Spleen (tissue), 11 donors: ENCODE results near the gene MCF2L. TPM values are rescaled to one million over a fixed set of nuclear protein-coding genes. Genes with fewer than 3 reads are reported as not detected.

Experiments used
- DNase-seq: peaks from one replicate; pipeline ENCODE4 v3.0.0-alpha.2; 2020
- H3K27ac ChIP-seq, 8 donors: fragments of 200-600 bp; sonication (generic) in 7 of 8; 1 replicate in 4 of 8; 2 replicates in 4 of 8; pipeline versions ENCODE4 v1.5.0 to v1.8.0; 2016 to 2021; ENCODE audit warnings: inconsistent platforms in 4 of 8, mild to moderate bottlenecking in 4 of 8, moderate library complexity in 1 of 8
- H3K27me3 ChIP-seq, 7 donors: fragments of 200-600 bp; sonication (generic) in 6 of 7; replicated peaks in 1 of 7; 1 replicate in 4 of 7; 2 replicates in 3 of 7; pipeline versions ENCODE4 v1.5.0 to v1.8.0; 2016 to 2021; ENCODE audit warnings: inconsistent platforms in 3 of 7, mild to moderate bottlenecking in 1 of 7
- H3K36me3 ChIP-seq, 6 donors: fragments of 200-600 bp; sonication (generic) in 5 of 6; 1 replicate in 4 of 6; 2 replicates in 2 of 6; pipeline versions ENCODE4 v1.5.0 to v1.8.0; 2016 to 2021; ENCODE audit warnings: inconsistent platforms in 2 of 6
- H3K4me1 ChIP-seq, 6 donors: fragments of 200-600 bp; sonication (generic) in 5 of 6; 1 replicate in 3 of 6; 2 replicates in 3 of 6; pipeline versions ENCODE4 v1.5.0 to v1.8.0; 2016 to 2021; ENCODE audit warnings: inconsistent platforms in 3 of 6
- H3K4me3 ChIP-seq, 8 donors: fragments of 200-600 bp; sonication (generic) in 7 of 8; 1 replicate in 4 of 8; 2 replicates in 4 of 8; pipeline versions ENCODE4 v1.5.0 to v1.8.0; 2016 to 2021; ENCODE audit warnings: inconsistent platforms in 4 of 8, mild to moderate bottlenecking in 4 of 8, moderate library complexity in 2 of 8
- H3K9me3 ChIP-seq, 8 donors: fragments of 200-600 bp; sonication (generic) in 7 of 8; 1 replicate in 4 of 8; 2 replicates in 4 of 8; pipeline versions ENCODE4 v1.5.0 to v1.8.0; 2016 to 2021; ENCODE audit warnings: inconsistent platforms in 4 of 8
- CTCF ChIP-seq, 11 experiments: fragments of 200-600 bp in 7 of 11; fragments of 450-650 bp in 4 of 11; sonication (generic) in 4 of 11; IDR thresholded peaks in 8 of 11; conservative IDR thresholded peaks in 3 of 11; 1 replicate in 7 of 11; 2 replicates in 4 of 11; pipeline versions ENCODE4 v1.4.0 to v1.8.0; 2016 to 2021; ENCODE audit warnings: antibody characterized with exemption in 11 of 11, inconsistent platforms in 4 of 11, mild to moderate bottlenecking in 1 of 11
- POLR2A ChIP-seq, 3 donors: fragments of 450-650 bp; IDR thresholded peaks; one replicate each; pipeline ENCODE4 v1.5.1; 2017; ENCODE audit warnings: antibody characterized with exemption in 3 of 3, mild to moderate bottlenecking in 1 of 3
- POLR2AphosphoS5 ChIP-seq, 3 donors: sonication (generic); formaldehyde crosslinking; IDR thresholded peaks; one replicate each; pipeline ENCODE4 v1.5.1; 2017; ENCODE audit warnings: antibody characterized with exemption in 3 of 3
- WGBS, 5 donors: extraction: QIAGEN DNeasy Blood & Tissue Kit in 3 of 5; methylation state at CpG; one replicate each; pipeline versions ENCODE4 v1.1.5 to v1.1.7; 2013 to 2018; 5-methylcytosine and 5-hydroxymethylcytosine counted together
- intact Hi-C: fragments of 100-400 bp; cut with DNase I; formaldehyde crosslinking; loops from one replicate; pipeline ENCODE4 v1.15.0; 2023; ENCODE audit warnings: low total_unique reads
- polyA plus RNA-seq, 3 donors: library from polyadenylated mRNA; stranded (reverse); fragments of 200-250 nt; gene quantifications; one replicate each; pipeline ENCODE4 v1.2.1, GENCODE V29; 2013
- total RNA-seq, 7 donors: library from RNA; depleted of rRNA in 3 of 7; stranded (reverse); fragments of >200 nt in 3 of 7; fragmentation: NEBNext Ultra II Directional in 4 of 7; extraction: Animal tissue kit (Norgen Biotek cat#: 25700) in 4 of 7; gene quantifications; one replicate each; pipeline versions ENCODE4 v1.1.0 to v1.2.1, GENCODE V29; 2016 to 2021
- donor health status: healthy with polysubstance abuse.
- donor health status: DM: no; HTN: no; CAD: no; lungs with moderate emphysema.
- donor health status: DM: no; HTN: no; CAD: no.
- donor health status: Bipolar disorder and iron deficiency.
- donor health status: healthy.
- donor health status: DM: no; HTN: no; CAD: no.
- donor health status: DM: yes; HTN: yes; CAD: no.

Gene MCF2L
- total and polyA plus RNA-seq, 10 donors, result 4.3 to 21.4 (median 13.0) TPM

DNA sequence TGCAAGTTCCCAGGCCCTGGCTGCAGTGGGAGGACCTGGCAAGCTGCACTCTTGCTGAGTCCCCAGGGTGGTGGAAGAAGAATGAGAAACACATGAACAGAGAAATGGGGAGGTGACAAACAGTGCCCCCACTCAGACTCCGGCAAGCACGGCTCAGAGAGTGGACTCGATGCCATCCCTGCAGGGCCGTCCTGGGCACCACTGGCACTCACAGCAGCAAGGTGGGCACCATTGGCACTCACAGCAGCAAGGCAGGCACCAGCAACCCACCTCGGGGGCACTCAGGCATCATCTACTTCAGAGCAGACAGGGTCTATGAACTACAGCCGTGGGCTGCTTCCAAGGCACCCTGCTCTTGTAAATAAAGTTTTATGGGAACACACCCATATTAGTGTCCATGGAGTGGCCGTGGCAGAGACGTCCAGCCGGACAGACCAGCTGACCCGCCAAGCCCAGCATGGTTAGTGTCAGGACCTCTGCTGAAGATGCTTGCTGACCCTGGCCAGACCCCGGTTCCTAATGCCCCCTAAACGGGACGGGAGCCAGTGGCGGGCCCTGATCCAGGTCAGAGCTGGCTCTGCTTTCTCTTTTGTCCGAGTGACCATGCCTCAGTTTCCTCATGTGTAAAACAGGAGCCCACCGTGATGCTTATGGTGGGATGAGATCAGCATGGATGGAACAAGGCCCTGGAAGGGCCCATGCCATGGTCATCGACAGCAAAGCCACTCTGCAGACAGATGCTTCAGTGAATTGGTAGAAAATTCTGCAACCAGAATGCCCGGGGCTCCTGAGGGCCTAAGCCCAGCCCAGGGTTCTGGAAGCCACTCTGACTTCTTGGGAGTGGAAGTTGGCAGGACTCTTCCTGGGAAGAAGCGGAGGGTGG is 151.5 kb downstream of the MCF2L start:
- Histone ChIP-seq H3K27me3 (peaks cover 0 to 26% (median 0%) of the 10 kb centered on the region in 7 donors), H3K4me1 (no peaks in the 10 kb centered on the region), H3K4me3 (no peak overlapping the region), H3K36me3 (no peaks in the 10 kb centered on the region), H3K9me3 (no peaks in the 10 kb centered on the region), H3K27ac (no peak overlapping the region)
- intact Hi-C loops, result no loop called here
- TF ChIP-seq POLR2AphosphoS5 (IDR thresholded peaks at IDR 0.05) (no peak), CTCF (IDR thresholded peaks at IDR 0.05 in 8 of 11, conservative IDR thresholded peaks at IDR 0.05 in 3 of 11) (no peak), POLR2A (IDR thresholded peaks at IDR 0.05) (no peak)
- no peak for DNase-seq
- WGBS, 5 donors, result 82 to 91% (median 84%) methylated on average over 14 to 19 of the region's 19 CpGs

DNA sequence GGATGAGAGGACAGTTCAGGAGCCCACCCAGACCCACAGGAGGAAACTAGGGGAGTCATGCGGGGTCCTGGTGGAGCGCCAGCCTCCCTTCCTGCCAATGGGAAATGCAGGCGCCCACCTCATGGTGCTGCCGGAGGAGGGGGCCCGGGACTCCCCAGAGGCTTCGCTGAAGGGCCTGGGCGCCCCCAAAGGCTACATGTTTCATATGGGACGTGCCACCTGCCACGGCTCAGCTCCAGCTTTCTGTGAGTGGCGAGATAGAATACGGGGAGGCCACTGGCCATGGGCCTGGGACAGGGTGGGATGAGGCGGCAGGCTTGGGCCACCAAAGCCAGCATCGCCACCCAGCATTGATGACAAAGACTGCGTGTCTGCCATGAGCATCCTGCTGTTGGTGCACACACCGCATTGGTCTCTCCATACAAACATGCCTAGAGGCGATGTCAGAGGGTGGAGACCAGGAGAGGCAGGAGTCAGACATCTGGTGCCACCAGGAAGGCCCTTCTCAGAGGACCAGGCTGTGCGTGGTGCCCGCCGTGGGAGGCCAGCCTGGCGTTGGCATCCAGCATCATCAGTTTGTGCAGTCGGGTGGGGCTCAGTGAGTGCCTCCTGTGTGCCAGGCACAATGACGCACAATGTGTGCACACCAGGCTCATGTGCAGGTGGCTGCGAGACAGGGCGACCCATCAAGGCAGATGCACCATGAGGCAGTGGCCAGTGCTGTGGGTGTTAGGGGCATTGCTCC is 152.3 kb downstream of the MCF2L start:
- Histone ChIP-seq H3K4me1 (no peaks in the 10 kb centered on the region), H3K4me3 (no peak overlapping the region), H3K9me3 (no peaks in the 10 kb centered on the region), H3K27ac (no peak overlapping the region), H3K27me3 (peaks cover 0 to 31% (median 0%) of the 10 kb centered on the region in 7 donors), H3K36me3 (no peaks in the 10 kb centered on the region)
- DNase-seq, result no peak
- TF ChIP-seq POLR2AphosphoS5 (IDR thresholded peaks at IDR 0.05), result no peak
- TF ChIP-seq POLR2A (IDR thresholded peaks at IDR 0.05), result no peak
- intact Hi-C loops, result no loop called here
- 87 to 96% (median 92%) methylated on average over 18 to 24 of the region's 24 CpGs for WGBS, 5 donors

DNA sequence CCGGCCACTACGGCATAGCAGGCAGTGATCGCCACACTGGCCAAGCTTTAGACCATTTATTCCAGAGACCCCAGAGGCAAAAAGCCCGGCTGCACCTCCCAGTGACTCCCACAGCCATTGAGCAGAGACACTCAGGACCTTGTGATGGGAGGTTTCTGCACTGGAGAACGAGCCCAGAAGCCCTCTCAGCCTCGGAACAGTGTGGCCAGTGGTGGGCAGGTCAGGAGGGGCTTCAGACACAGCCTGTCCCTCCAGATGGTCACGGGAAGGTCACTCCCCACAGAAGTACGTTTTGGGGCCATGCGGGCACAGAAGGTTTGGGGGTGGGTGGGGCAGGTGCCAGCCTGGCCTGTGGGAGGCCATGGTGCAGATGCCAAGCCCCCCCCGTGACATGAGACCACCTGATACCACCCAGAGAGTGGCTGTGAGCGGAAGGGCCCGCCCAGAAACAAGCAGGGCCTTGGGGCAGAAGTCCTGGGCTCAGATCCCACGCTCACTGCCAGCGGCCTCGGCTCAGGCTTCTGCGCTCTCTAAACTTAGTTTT is 153.0 kb downstream of the MCF2L start:
- intact Hi-C loops, result no loop called here
- Histone ChIP-seq H3K36me3 (no peaks in the 10 kb centered on the region), H3K4me1 (no peaks in the 10 kb centered on the region), H3K4me3 (no peak overlapping the region), H3K9me3 (no peaks in the 10 kb centered on the region), H3K27me3 (peaks cover 0 to 37% (median 0%) of the 10 kb centered on the region in 7 donors), H3K27ac (no peak overlapping the region)
- WGBS, 5 donors, result 77 to 89% (median 82%) methylated on average over 11 to 16 of the region's 16 CpGs
- TF ChIP-seq POLR2A (IDR thresholded peaks at IDR 0.05) (no peak), POLR2AphosphoS5 (IDR thresholded peaks at IDR 0.05) (no peak), CTCF (IDR thresholded peaks at IDR 0.05 in 8 of 11, conservative IDR thresholded peaks at IDR 0.05 in 3 of 11) (no peak)
- DNase-seq, result no peak

DNA sequence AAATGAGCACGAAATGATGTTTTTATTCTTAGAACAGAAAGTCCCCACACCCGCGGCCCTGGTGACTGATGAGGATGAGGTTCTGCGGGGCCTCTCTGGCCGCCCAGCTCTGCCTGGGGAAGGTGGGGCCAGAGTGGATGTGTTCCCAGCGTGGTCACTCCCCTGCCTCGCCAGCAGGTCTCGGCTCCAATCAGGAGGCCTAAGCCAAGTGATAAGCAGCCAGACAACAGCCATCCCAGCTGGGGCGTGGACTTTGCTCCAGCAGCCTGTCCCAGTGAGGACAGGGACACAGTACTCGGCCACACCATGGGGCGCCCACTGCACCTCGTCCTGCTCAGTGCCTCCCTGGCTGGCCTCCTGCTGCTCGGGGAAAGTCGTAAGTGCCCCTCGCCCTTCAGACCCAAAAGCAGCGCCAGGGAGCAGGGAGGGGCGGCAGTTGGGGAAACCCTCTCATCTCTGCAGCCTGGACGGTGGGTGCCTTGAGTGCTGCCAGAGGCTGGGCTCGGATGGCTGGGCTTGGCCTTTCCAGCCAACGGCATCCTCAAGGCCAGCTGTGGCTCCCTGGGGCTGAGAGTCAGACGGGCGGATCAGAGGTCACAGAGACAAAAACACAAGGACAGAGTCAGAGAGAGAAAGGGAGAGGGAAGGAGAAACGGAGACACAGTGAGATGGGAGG is 153.7 kb downstream of the MCF2L start, which contains the start of gene F10:
F10 (plus strand) TSS at position 250 of the 676 bp plus-strand sequence; CDS start at position 307, 57 bp downstream.
- Histone ChIP-seq H3K36me3 (no peaks in the 10 kb centered on the region), H3K4me1 (no peaks in the 10 kb centered on the region), H3K9me3 (no peaks in the 10 kb centered on the region), H3K27me3 (peaks cover 0 to 42% (median 0%) of the 10 kb centered on the region in 7 donors), H3K27ac (no peak within 1 kb of the TSS), H3K4me3 (peak within 1 kb of the TSS in 2 of 8 donors; percentile 11 to 36)
- intact Hi-C loops, result no loop called here
- WGBS, 5 donors, result 56 to 73% (median 64%) methylated on average over 17 to 23 of the region's 23 CpGs
- TF ChIP-seq POLR2AphosphoS5 (IDR thresholded peaks at IDR 0.05), result peak in 2 of 3 donors; percentile 32 to 48
- TF ChIP-seq CTCF (IDR thresholded peaks at IDR 0.05 in 8 of 11, conservative IDR thresholded peaks at IDR 0.05 in 3 of 11), result no peak
- no peak for TF ChIP-seq POLR2A (IDR thresholded peaks at IDR 0.05)
- peak; percentile 64 for DNase-seq
